PC-9 (cell line): ENCODE data around the gene TACR2. TPM values are rescaled to one million over a fixed set of nuclear protein-coding genes. Genes with fewer than 3 reads are reported as not detected.

ENCODE experiments used
- BruUV-seq: library from RNA; stranded (reverse); fragments of 400-500 nt; replicated peaks from 2 replicates; lab custom pipeline; 2021; lab: Mats Ljungman, UMichigan
- CTCF ChIA-PET: fragments of 300-600 bp; sonication (Branson Sonifier 250); formaldehyde crosslinking; loops from one replicate; lab custom pipeline; 2022; ENCODE audit warnings: antibody characterized with exemption; lab: Charles Lee
- POLR2A ChIA-PET: fragments of 300-600 bp; sonication (Branson Sonifier 250); formaldehyde crosslinking; loops from one replicate; lab custom pipeline; 2022; ENCODE audit warnings: antibody characterized with exemption; ENCODE audit not compliant: unreplicated experiment; lab: Charles Lee
- DNase-seq, 2 experiments: peaks; one replicate each; pipeline versions ENCODE4 v3.0.0 to v3.0.0-alpha.2; 2015 to 2022; ENCODE audit warnings: mixed read lengths in 1 of 2
- H2AFZ ChIP-seq: fragments of 200-600 bp; sonication (generic); 2 replicates; pipeline ENCODE4 v1.8.1; 2017; ENCODE audit warnings: antibody characterized with exemption
- H3F3A ChIP-seq: fragments of 200-600 bp; sonication (generic); 2 replicates; pipeline ENCODE4 v1.8.1; 2017; ENCODE audit warnings: antibody characterized with exemption, mild to moderate bottlenecking, low read depth; ENCODE audit not compliant: insufficient read depth
- H3K27ac ChIP-seq: fragments of 200-600 bp; sonication (generic); 2 replicates; pipeline ENCODE4 v1.6.1; 2016; ENCODE audit warnings: mixed run types
- H3K27me3 ChIP-seq: fragments of 200-600 bp; sonication (generic); 2 replicates; pipeline ENCODE4 v1.6.1; 2016; ENCODE audit warnings: low read depth, mixed run types; ENCODE audit not compliant: insufficient read depth
- H3K36me3 ChIP-seq: fragments of 200-600 bp; sonication (generic); 2 replicates; pipeline ENCODE4 v1.6.1; 2016; ENCODE audit warnings: low read depth, mixed run types
- H3K4me1 ChIP-seq: fragments of 200-600 bp; sonication (generic); replicated peaks from 2 replicates; pipeline ENCODE4 v1.6.1; 2016; ENCODE audit warnings: mixed run types; ENCODE audit not compliant: insufficient read depth
- H3K4me2 ChIP-seq: fragments of 200-600 bp; sonication (generic); 2 replicates; pipeline ENCODE4 v1.6.1; 2017; ENCODE audit warnings: mixed run types
- H3K4me3 ChIP-seq: fragments of 200-600 bp; sonication (generic); 2 replicates; pipeline ENCODE4 v1.6.1; 2016; ENCODE audit warnings: mixed run types
- H3K79me2 ChIP-seq: fragments of 200-600 bp; sonication (generic); 2 replicates; pipeline ENCODE4 v1.6.1; 2017; ENCODE audit warnings: low read depth, mixed run types
- H3K9me2 ChIP-seq: fragments of 200-600 bp; sonication (generic); 2 replicates; pipeline ENCODE4 v1.8.1; 2017; ENCODE audit warnings: mild to moderate bottlenecking; ENCODE audit not compliant: insufficient read depth
- H3K9me3 ChIP-seq: fragments of 200-600 bp; sonication (generic); 2 replicates; pipeline ENCODE4 v1.8.1; 2016; ENCODE audit warnings: low read depth; ENCODE audit not compliant: insufficient read depth
- H4K20me1 ChIP-seq: fragments of 200-600 bp; sonication (generic); 2 replicates; pipeline ENCODE4 v1.8.1; 2017; ENCODE audit not compliant: insufficient read depth
- CTCF ChIP-seq: fragments of 200-600 bp; sonication (generic); conservative IDR thresholded peaks from 2 replicates; pipeline ENCODE4 v1.6.1; 2017; ENCODE audit warnings: mixed run types, antibody characterized with exemption, mild to moderate bottlenecking, moderate library complexity
- EZH2 ChIP-seq: fragments of 200-600 bp; sonication (generic); IDR thresholded peaks from 2 replicates; pipeline ENCODE4 v1.8.0; 2017; ENCODE audit warnings: antibody characterized with exemption, low read depth
- intact Hi-C: fragments of 100-400 bp; cut with micrococcal nuclease; formaldehyde crosslinking; loops from one replicate; pipeline ENCODE4 v1.10.0; 2022; ENCODE audit not compliant: unreplicated experiment
- total RNA-seq: library from RNA; stranded (reverse); gene quantifications from 2 replicates; pipeline ENCODE4 v1.2.3, GENCODE V29; 2021

The TACR2 gene
- total RNA-seq, 1 experiment from 2014 or later, result not detected

- BruUV-seq, result no TSS peak
- Histone ChIP-seq H3K4me1 (peaks cover 88% of the 10 kb centered on the region), H2AFZ (no peak overlapping the region), H3K9me2 (no peaks in the 10 kb centered on the region), H3K4me2 (peak overlapping the region; percentile 96), H3K79me2 (peaks cover 34% of the 10 kb centered on the region), H3K4me3 (peak overlapping the region; percentile 81; the same call in 1 of the 2 replicates), H4K20me1 (no peaks in the 10 kb centered on the region; the same call in 1 of the 2 replicates), H3F3A (peaks cover 67% of the 10 kb centered on the region), H3K27ac (peak overlapping the region; percentile 95), H3K36me3 (no peaks in the 10 kb centered on the region), H3K9me3 (no peaks in the 10 kb centered on the region), H3K27me3 (no peaks in the 10 kb centered on the region)
- POLR2A ChIA-PET, result interaction anchor here (0.5 to 1.2 kb wide), 3 partner anchors 10 to 401 kb away, joined by 4 to 7 read pairs (median 5); no protein-coding TSS in a partner anchor
- TF ChIP-seq EZH2, result no peak
- TF ChIP-seq CTCF, result peak; percentile 87
- DNase-seq, result peak; percentile 68 to 92
- CTCF ChIA-PET, result interaction anchor here (0.6 to 4.2 kb wide), 4 partner anchors 11 to 445 kb away, joined by 5 to 33 read pairs (median 9); no protein-coding TSS in a partner anchor
- intact Hi-C loops, result loop anchor here (1.0 to 2.0 kb wide), 3 partner anchors 8 to 41 kb away; no protein-coding TSS in a partner anchor
Observed at GRCh38 chr10:69449841-69450240, 33.1 kb upstream of the TACR2 start.

- Histone ChIP-seq H3K9me3 (no peaks in the 10 kb centered on the region), H3F3A (peaks cover 71% of the 10 kb centered on the region), H3K4me1 (peaks cover 79% of the 10 kb centered on the region), H3K36me3 (no peaks in the 10 kb centered on the region), H4K20me1 (no peaks in the 10 kb centered on the region), H3K79me2 (peaks cover 3% of the 10 kb centered on the region), H3K4me3 (peak overlapping the region; percentile 2; the same call in 1 of the 2 replicates), H3K9me2 (no peaks in the 10 kb centered on the region), H2AFZ (no peak overlapping the region), H3K27me3 (no peaks in the 10 kb centered on the region), H3K27ac (peak overlapping the region; percentile 95), H3K4me2 (peak overlapping the region; percentile 96)
- intact Hi-C loops, result no loop called here
- no peak for TF ChIP-seq EZH2
- ChIA-PET POLR2A (interaction anchor here (0.5 to 1.0 kb wide), 9 partner anchors 9 to 957 kb away, joined by 3 to 17 read pairs (median 5); partner anchors contain the start of genes EIF4EBP2 and SUPV3L1), CTCF (interaction anchor here (0.7 to 2.1 kb wide), 6 partner anchors 13 to 153 kb away, joined by 3 to 9 read pairs (median 4); no protein-coding TSS in a partner anchor)
- BruUV-seq, result no TSS peak
- DNase-seq, result peak; percentile 66 to 98
Observed at GRCh38 chr10:69446650-69447151, 30.0 kb upstream of the TACR2 start.

GRCh38 chr10:69446229-69446628, 29.5 kb upstream of the TACR2 start:
- no peaks in the 10 kb centered on the region for H4K20me1 ChIP-seq
- no peaks in the 10 kb centered on the region for H3K27me3 ChIP-seq
- no peaks in the 10 kb centered on the region for H3K9me2 ChIP-seq
- POLR2A ChIA-PET, result interaction anchor here (0.6 to 1.0 kb wide), 5 partner anchors 9 to 894 kb away, joined by 3 to 17 read pairs (median 5); no protein-coding TSS in a partner anchor
- H3K9me3 ChIP-seq, result no peaks in the 10 kb centered on the region
- H3K36me3 ChIP-seq, result no peaks in the 10 kb centered on the region
- peaks cover 84% of the 10 kb centered on the region for H3K4me1 ChIP-seq
- no peak for TF ChIP-seq EZH2
- no peak for TF ChIP-seq CTCF
- H3F3A ChIP-seq, result peaks cover 70% of the 10 kb centered on the region
- no TSS peak for BruUV-seq
- CTCF ChIA-PET, result interaction anchor here (0.6 to 2.1 kb wide), 6 partner anchors 13 to 153 kb away, joined by 3 to 9 read pairs (median 4); no protein-coding TSS in a partner anchor
- H3K79me2 ChIP-seq, result no peaks in the 10 kb centered on the region
- intact Hi-C loops, result no loop called here
- no peak overlapping the region for H2AFZ ChIP-seq
- H3K4me2 ChIP-seq, result peak overlapping the region; percentile 96
- DNase-seq, result peak in 1 of 2 experiments; percentile 57
- H3K27ac ChIP-seq, result peak overlapping the region; percentile 95
- no peak overlapping the region for H3K4me3 ChIP-seq
